ENCODE data around the gene ZNF500. TPM values are rescaled to one million over a fixed set of nuclear protein-coding genes. Genes with fewer than 3 reads are reported as not detected.

The ZNF500 gene
- total RNA-seq, 1 donor from 2014 or later = 13.1 TPM

DNA sequence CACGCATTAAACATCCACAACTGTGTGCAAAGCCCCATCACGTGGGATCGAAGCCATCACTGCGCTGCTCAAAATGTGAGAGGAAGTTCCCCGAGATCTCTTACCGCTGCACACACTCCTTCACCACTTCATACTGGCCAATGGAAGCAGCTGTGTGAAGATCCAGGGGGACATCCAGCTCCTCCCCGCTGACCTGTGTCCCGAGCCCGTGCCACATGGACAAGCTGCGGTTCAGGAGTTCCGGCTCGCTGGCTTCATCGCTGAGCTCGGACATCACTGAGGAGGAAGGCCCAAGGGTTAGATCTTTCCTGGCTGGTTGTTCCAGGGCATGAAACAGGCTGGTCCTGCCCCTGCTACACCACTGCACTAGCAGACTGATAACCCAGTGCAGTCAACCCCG is 37.1 kb downstream of the ZNF500 start:
- TF ChIP-seq, protein P1, sequence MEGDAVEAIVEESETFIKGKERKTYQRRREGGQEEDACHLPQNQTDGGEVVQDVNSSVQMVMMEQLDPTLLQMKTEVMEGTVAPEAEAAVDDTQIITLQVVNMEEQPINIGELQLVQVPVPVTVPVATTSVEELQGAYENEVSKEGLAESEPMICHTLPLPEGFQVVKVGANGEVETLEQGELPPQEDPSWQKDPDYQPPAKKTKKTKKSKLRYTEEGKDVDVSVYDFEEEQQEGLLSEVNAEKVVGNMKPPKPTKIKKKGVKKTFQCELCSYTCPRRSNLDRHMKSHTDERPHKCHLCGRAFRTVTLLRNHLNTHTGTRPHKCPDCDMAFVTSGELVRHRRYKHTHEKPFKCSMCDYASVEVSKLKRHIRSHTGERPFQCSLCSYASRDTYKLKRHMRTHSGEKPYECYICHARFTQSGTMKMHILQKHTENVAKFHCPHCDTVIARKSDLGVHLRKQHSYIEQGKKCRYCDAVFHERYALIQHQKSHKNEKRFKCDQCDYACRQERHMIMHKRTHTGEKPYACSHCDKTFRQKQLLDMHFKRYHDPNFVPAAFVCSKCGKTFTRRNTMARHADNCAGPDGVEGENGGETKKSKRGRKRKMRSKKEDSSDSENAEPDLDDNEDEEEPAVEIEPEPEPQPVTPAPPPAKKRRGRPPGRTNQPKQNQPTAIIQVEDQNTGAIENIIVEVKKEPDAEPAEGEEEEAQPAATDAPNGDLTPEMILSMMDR (IDR thresholded peaks at IDR 0.05) = no peak
- peaks cover 9% of the 10 kb centered on the region for H3K4me1 Mint-ChIP-seq (ENCODE audit: low read depth)
- no peak overlapping the region for H3K4me3 Mint-ChIP-seq (ENCODE audit: unreplicated experiment)
- no peak overlapping the region for H3K27ac Mint-ChIP-seq (ENCODE audit: unreplicated experiment)
- H3K27me3 Mint-ChIP-seq (ENCODE audit: low read depth) = no peaks in the 10 kb centered on the region
- no peaks in the 10 kb centered on the region for H3K9me3 Mint-ChIP-seq (ENCODE audit: low read depth)
- peak; percentile 61 for DNase-seq (ENCODE audit: low spot score)
- peaks cover 14% of the 10 kb centered on the region for H3K36me3 Mint-ChIP-seq (ENCODE audit: low read depth)

DNA sequence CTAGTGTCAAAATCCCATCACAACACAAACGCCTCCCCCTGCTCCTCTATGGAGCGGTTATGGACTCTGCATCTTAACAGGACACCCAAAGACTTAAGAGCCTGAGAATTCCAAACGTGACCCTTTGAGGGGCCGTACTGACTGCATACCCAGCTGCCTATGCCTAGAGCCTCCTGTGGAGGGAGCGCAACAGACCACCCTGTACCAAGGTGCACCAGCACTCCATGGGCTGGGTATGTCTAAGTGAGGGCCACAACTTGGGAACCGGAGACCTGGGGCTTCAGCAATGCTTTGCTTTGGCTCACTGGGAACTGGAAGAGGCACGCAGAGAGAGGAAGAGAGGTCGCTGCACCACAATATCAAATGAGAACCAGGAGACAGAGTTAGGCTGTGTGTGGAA is 38.3 kb downstream of the ZNF500 start:
- Mint-ChIP-seq H3K27ac (ENCODE audit: unreplicated experiment) (no peak overlapping the region), H3K4me1 (ENCODE audit: low read depth) (peaks cover 8% of the 10 kb centered on the region), H3K27me3 (ENCODE audit: low read depth) (no peaks in the 10 kb centered on the region), H3K4me3 (ENCODE audit: unreplicated experiment) (no peak overlapping the region), H3K36me3 (ENCODE audit: low read depth) (peaks cover 14% of the 10 kb centered on the region), H3K9me3 (ENCODE audit: low read depth) (no peaks in the 10 kb centered on the region)
- peak; percentile 60 for DNase-seq (ENCODE audit: low spot score)
- TF ChIP-seq, protein P1 (IDR thresholded peaks at IDR 0.05) = no peak

DNA sequence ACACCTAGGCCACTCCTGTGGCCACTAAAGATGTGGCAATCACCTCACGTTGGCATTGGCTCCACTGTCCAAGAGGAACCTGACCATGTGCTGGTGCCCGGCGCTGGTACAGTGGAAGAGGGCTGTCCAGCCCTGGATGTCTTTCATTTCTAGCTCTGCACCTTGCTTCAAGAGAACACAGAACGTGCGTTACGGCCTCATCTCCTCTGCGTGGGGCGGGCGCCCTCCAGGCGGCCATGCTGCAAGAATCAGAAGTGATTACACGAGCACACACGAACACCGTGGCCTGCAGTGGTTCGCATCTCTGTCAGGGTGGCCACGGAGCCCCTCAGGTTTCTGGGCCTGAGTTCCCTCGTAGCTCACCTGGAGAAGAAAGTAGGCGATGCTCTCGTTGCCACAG is 40.3 kb downstream of the ZNF500 start:
- TF ChIP-seq, protein P1 (IDR thresholded peaks at IDR 0.05) = no peak
- Mint-ChIP-seq H3K4me1 (ENCODE audit: low read depth) (peaks cover 10% of the 10 kb centered on the region), H3K36me3 (ENCODE audit: low read depth) (peaks cover 14% of the 10 kb centered on the region), H3K4me3 (ENCODE audit: unreplicated experiment) (no peak overlapping the region), H3K9me3 (ENCODE audit: low read depth) (no peaks in the 10 kb centered on the region), H3K27me3 (ENCODE audit: low read depth) (no peaks in the 10 kb centered on the region), H3K27ac (ENCODE audit: unreplicated experiment) (no peak overlapping the region)
- DNase-seq (ENCODE audit: low spot score) = no peak

DNA sequence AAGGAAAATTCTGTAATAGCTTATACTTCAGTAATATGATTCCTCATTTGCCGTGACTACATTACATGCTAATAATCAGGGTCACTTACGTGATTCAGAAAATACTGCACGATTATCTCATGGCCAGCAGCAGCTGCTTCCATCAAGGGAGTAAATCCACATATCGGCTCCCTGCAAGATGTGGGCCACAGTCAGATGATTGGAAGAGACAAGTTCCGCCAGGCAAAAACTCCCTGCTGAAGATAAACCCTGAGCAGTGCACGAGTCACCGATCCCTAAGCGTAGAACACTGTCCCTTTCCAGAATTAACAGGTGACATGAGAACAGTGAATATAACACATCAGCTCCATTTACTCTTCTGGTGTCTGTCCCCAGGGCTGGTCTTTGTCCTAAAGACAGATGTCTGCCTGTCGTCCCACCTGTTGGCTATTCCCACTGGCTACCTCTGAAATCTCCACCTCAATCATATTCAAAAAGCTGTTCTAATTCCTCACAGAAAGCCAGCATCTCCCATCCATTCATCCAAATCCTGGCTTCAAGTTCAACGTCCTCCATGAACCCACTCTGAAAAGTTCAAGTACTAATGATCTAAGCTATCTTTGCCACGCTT is 42.2 kb downstream of the ZNF500 start:
- TF ChIP-seq, protein P1 (IDR thresholded peaks at IDR 0.05) = no peak
- Mint-ChIP-seq H3K36me3 (ENCODE audit: low read depth) (peaks cover 9% of the 10 kb centered on the region), H3K4me3 (ENCODE audit: unreplicated experiment) (no peak overlapping the region), H3K4me1 (ENCODE audit: low read depth) (peaks cover 10% of the 10 kb centered on the region), H3K27ac (ENCODE audit: unreplicated experiment) (peak overlapping the region; percentile 59), H3K27me3 (ENCODE audit: low read depth) (no peaks in the 10 kb centered on the region), H3K9me3 (ENCODE audit: low read depth) (no peaks in the 10 kb centered on the region)
- peak; percentile 6 for DNase-seq (ENCODE audit: low spot score)

DNA sequence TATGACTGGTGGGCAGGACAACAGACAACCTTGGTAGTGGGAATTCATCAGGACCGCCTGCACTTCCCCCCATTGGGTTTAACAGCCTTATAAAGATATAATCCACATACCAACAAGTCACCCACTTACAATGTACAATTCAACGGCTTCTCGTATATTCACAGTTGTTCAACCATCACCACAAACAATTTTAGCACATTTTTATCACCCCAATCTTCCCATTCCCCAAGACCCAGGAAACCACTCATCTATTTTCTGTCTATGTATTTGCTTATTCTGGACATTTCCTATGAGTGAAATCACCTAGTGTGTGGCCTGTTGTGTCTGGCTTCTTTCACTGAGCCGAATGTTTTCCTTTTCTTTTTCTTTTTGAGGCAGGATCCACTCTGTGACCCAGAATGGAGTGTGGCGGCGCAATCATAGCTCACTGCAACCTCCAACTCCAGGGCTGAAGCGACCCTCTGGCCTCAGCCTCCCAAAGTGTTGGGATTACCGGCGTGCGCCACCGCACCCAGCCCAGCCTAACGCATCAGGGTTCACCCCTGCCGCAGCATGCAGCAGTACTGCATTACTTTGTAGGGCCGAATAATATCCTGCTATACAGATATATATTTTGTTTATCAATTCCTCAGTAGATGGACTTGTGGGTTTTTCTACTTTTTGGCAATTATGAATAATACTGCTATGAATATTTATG is 43.7 kb downstream of the ZNF500 start:
- DNase-seq (ENCODE audit: low spot score) = peak; percentile 49
- H3K27ac Mint-ChIP-seq (ENCODE audit: unreplicated experiment) = peak overlapping the region; percentile 74

More for the DNA sequence above, 43.7 kb downstream of the ZNF500 start:
- Mint-ChIP-seq H3K4me1 (ENCODE audit: low read depth) (peaks cover 10% of the 10 kb centered on the region), H3K9me3 (ENCODE audit: low read depth) (no peaks in the 10 kb centered on the region), H3K36me3 (ENCODE audit: low read depth) (peaks cover 3% of the 10 kb centered on the region), H3K27me3 (ENCODE audit: low read depth) (no peaks in the 10 kb centered on the region), H3K4me3 (ENCODE audit: unreplicated experiment) (no peak overlapping the region)
- TF ChIP-seq, protein P1 (IDR thresholded peaks at IDR 0.05) = no peak
